ENCODE results near the gene RAMP3. TPM values are rescaled to one million over a fixed set of nuclear protein-coding genes. Genes with fewer than 3 reads are reported as not detected.

Gene RAMP3
- total RNA-seq, 1 experiment from 2014 or later, result not detected

DNA sequence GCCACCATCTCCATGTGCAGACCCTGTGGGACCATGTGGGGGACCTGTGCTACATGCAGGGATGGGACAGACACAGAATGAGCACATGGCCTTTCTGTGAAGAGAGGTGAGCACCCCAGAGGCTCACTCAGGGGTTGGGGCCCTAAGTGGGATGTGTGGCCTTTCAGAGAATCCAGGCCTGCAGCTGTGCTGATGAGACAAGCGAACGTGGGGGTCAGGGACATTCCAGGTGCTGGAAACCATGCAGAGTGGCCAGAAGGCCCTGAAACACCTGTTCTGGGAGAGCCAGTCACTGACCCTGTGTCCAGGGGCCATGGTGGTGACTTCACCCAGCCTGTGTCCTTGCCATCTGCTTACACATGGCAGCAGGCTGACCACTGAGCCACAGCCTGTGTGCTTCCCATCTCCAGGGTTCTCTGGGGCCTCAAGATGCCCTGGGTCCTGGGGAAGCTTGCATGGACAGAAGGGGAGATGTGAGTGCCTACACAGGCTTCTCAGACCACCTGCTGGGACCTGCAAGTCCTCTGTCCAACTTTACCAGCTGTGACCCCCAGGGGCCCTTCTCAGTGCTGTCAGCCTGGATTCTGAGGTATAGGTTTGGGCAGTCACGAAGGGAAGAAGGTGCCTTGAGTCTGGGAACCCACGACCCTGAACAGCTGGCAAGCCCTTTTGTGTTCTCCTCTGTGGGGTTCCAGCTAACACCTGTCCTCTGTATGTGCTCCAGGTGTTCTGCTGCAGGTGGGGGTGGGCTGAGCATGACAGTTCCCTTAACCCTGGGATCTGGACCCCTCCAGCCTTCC is 17.6 kb downstream of the RAMP3 start:
- no peak for DNase-seq (ENCODE audit: low spot score)
- POLR2A ChIA-PET (ENCODE audit: low non-redundant PET), result no interaction called here
- BruUV-seq (replicated peaks), result no TSS peak

GRCh38 chr7:45176091-45176490 is 18.5 kb downstream of the RAMP3 start:
- no peak overlapping the region for H3K4me3 ChIP-seq (ENCODE audit: low read depth, low read length, poor library complexity, severe bottlenecking)
- BruUV-seq (replicated peaks), result no TSS peak
- TF ChIP-seq EZH2 (IDR thresholded peaks at IDR 0.05; ENCODE audit: borderline replicate concordance, low read depth, low read length, poor library complexity, severe bottlenecking), result no peak
- TF ChIP-seq, protein P1, sequence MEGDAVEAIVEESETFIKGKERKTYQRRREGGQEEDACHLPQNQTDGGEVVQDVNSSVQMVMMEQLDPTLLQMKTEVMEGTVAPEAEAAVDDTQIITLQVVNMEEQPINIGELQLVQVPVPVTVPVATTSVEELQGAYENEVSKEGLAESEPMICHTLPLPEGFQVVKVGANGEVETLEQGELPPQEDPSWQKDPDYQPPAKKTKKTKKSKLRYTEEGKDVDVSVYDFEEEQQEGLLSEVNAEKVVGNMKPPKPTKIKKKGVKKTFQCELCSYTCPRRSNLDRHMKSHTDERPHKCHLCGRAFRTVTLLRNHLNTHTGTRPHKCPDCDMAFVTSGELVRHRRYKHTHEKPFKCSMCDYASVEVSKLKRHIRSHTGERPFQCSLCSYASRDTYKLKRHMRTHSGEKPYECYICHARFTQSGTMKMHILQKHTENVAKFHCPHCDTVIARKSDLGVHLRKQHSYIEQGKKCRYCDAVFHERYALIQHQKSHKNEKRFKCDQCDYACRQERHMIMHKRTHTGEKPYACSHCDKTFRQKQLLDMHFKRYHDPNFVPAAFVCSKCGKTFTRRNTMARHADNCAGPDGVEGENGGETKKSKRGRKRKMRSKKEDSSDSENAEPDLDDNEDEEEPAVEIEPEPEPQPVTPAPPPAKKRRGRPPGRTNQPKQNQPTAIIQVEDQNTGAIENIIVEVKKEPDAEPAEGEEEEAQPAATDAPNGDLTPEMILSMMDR (conservative IDR thresholded peaks at IDR 0.05; ENCODE audit: low read depth, low read length), result no peak
- H3K4me1 ChIP-seq (ENCODE audit: insufficient read depth, low read length, poor library complexity, severe bottlenecking), result no peaks in the 10 kb centered on the region
- POLR2A ChIA-PET (ENCODE audit: low non-redundant PET), result no interaction called here
- no peak for DNase-seq (ENCODE audit: low spot score)
- H3K27me3 ChIP-seq (replicated peaks; ENCODE audit: insufficient read depth, low read depth, low read length, poor library complexity), result peaks cover 4% of the 10 kb centered on the region
- no peaks in the 10 kb centered on the region for H3K9me3 ChIP-seq (ENCODE audit: low read depth, low read length, poor library complexity, severe bottlenecking)
- no peak overlapping the region for H3K27ac ChIP-seq (ENCODE audit: low read depth, low read length, poor library complexity, severe bottlenecking)
- CTCF ChIA-PET, result no interaction called here
- intact Hi-C loops (cut with micrococcal nuclease; ENCODE audit: unreplicated experiment), result no loop called here
- H3K36me3 ChIP-seq (ENCODE audit: insufficient read depth, low read length, poor library complexity, severe bottlenecking), result no peaks in the 10 kb centered on the region

More for the DNA sequence above, 17.6 kb downstream of the RAMP3 start:
- H3K27me3 ChIP-seq (replicated peaks; ENCODE audit: insufficient read depth, low read depth, low read length, poor library complexity), result peaks cover 4% of the 10 kb centered on the region
- TF ChIP-seq EZH2 (IDR thresholded peaks at IDR 0.05; ENCODE audit: borderline replicate concordance, low read depth, low read length, poor library complexity, severe bottlenecking), result no peak
- TF ChIP-seq, protein P1 (conservative IDR thresholded peaks at IDR 0.05; ENCODE audit: low read depth, low read length), result no peak
- no peaks in the 10 kb centered on the region for H3K36me3 ChIP-seq (ENCODE audit: insufficient read depth, low read length, poor library complexity, severe bottlenecking)
- intact Hi-C loops (cut with micrococcal nuclease; ENCODE audit: unreplicated experiment), result no loop called here
- H3K4me1 ChIP-seq (ENCODE audit: insufficient read depth, low read length, poor library complexity, severe bottlenecking), result no peaks in the 10 kb centered on the region
- no peak overlapping the region for H3K4me3 ChIP-seq (ENCODE audit: low read depth, low read length, poor library complexity, severe bottlenecking)
- CTCF ChIA-PET, result no interaction called here
- no peak overlapping the region for H3K27ac ChIP-seq (ENCODE audit: low read depth, low read length, poor library complexity, severe bottlenecking)
- H3K9me3 ChIP-seq (ENCODE audit: low read depth, low read length, poor library complexity, severe bottlenecking), result no peaks in the 10 kb centered on the region

GRCh38 chr7:45176886-45177731 is 19.5 kb downstream of the RAMP3 start:
- Histone ChIP-seq H3K36me3 (ENCODE audit: insufficient read depth, low read length, poor library complexity, severe bottlenecking) (no peaks in the 10 kb centered on the region), H3K4me3 (ENCODE audit: low read depth, low read length, poor library complexity, severe bottlenecking) (no peak overlapping the region), H3K27ac (ENCODE audit: low read depth, low read length, poor library complexity, severe bottlenecking) (no peak overlapping the region), H3K4me1 (ENCODE audit: insufficient read depth, low read length, poor library complexity, severe bottlenecking) (no peaks in the 10 kb centered on the region), H3K9me3 (ENCODE audit: low read depth, low read length, poor library complexity, severe bottlenecking) (no peaks in the 10 kb centered on the region), H3K27me3 (replicated peaks; ENCODE audit: insufficient read depth, low read depth, low read length, poor library complexity) (peaks cover 4% of the 10 kb centered on the region)
- BruUV-seq (replicated peaks), result no TSS peak
- no peak for DNase-seq (ENCODE audit: low spot score)
- intact Hi-C loops (cut with micrococcal nuclease; ENCODE audit: unreplicated experiment), result no loop called here
- POLR2A ChIA-PET (ENCODE audit: low non-redundant PET), result no interaction called here
- CTCF ChIA-PET, result no interaction called here
- TF ChIP-seq EZH2 (IDR thresholded peaks at IDR 0.05; ENCODE audit: borderline replicate concordance, low read depth, low read length, poor library complexity, severe bottlenecking), result no peak
- TF ChIP-seq, protein P1 (conservative IDR thresholded peaks at IDR 0.05; ENCODE audit: low read depth, low read length), result no peak
